ENCODE results near the gene TOR1AIP1. TPM values are rescaled to one million over a fixed set of nuclear protein-coding genes. Genes with fewer than 3 reads are reported as not detected.
A peak's percentile ranks its signal among the peaks of the same experiment; 100 is the strongest.
"Not testable (repeated sequence)": the region's sequence is repeated elsewhere in the genome, so short reads cannot be mapped to it uniquely, and the experiment has no call there.

The TOR1AIP1 gene
- total RNA-seq, 1 experiment from 2014 or later: 36.1 TPM

DNA sequence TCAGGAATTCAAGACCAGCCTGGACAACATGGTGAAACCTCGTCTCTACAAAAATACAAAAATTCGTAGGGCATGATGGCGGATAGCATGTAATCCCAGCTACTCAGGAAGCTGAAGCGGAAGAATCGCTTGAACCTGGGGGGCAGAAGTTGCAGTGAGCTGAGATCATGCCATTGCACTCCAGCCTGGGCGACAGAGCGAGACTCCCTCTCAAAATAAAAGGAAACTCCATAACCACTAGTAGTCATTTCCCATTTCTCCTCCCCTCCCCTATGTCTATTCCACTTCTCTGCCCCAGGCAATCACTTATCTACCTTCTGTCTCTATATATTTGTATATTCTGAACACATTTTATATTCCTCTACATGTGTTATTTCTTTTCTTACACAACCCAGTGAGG is 68.6 kb downstream of the TOR1AIP1 start:
- Histone ChIP-seq H3K36me3 (no peaks in the 10 kb centered on the region), H3K9me3 (replicated peaks) (no peaks in the 10 kb centered on the region), H3K4me3 (no peak overlapping the region), H3K27ac (no peak overlapping the region), H3K4me1 (no peaks in the 10 kb centered on the region), H3K27me3 (no peaks in the 10 kb centered on the region)
- no peak for DNase-seq

DNA sequence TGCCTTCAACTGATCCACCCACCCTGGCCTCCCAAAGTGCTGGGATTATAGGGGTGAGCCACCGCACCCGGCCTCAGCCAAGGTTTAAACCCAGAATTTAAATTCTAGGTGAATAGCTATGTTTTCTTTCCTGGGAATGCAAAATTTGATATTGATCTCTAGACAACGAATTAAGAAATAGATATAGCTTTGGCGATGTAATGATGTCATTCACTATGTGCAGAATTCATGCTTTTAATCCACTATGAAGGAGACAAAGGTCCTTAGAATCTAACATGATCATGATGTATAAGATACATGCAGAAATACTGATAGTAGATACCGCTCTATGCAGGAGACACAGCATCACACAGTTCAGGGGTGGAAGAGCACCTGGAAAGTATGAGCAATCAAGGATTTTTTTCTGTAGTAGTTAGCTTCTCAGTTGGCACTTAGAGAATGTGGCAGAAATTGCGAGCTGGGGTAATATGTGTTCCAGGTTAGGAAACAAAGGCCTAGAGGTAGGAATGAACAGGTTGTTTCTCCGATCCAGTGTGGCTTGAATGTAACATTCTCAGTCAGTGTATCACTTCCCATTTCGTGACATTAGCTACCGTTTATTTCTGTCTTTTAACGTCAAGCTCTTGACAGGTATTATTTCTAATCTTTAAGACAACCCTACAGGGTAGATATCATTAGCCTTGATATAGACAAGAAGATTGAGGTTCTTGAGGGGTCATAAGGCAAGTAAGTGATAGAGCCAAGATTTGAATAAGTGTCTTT is 69.5 kb downstream of the TOR1AIP1 start:
- Histone ChIP-seq H3K4me3 (no peak overlapping the region), H3K9me3 (replicated peaks) (no peaks in the 10 kb centered on the region), H3K4me1 (peaks cover 3% of the 10 kb centered on the region; the same call in 1 of the 2 replicates), H3K27me3 (no peaks in the 10 kb centered on the region), H3K36me3 (no peaks in the 10 kb centered on the region), H3K27ac (no peak overlapping the region)
- DNase-seq: no peak

DNA sequence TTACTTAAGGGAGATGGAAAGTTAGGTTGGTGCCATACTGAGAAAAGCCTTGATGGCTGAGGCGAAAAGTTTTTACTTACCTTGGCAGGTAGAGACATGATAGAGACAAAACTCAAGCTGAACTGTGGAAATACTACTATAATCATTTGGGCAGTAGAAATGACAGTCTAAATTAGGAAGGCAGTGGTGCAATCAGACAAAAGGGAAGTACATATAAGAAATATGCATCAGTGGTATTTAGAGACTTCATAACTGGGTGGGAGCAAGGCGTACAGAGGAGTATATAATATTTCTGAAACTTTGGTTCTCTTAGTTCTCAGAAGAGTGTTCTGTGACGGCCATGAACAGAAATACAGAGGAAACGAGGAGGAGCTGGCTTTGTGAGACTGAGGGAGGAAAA is 70.1 kb downstream of the TOR1AIP1 start:
- Histone ChIP-seq H3K36me3 (no peaks in the 10 kb centered on the region), H3K4me1 (peaks cover 3% of the 10 kb centered on the region), H3K4me3 (no peak overlapping the region), H3K27ac (no peak overlapping the region), H3K27me3 (no peaks in the 10 kb centered on the region), H3K9me3 (replicated peaks) (no peaks in the 10 kb centered on the region)
- no peak for DNase-seq

DNA sequence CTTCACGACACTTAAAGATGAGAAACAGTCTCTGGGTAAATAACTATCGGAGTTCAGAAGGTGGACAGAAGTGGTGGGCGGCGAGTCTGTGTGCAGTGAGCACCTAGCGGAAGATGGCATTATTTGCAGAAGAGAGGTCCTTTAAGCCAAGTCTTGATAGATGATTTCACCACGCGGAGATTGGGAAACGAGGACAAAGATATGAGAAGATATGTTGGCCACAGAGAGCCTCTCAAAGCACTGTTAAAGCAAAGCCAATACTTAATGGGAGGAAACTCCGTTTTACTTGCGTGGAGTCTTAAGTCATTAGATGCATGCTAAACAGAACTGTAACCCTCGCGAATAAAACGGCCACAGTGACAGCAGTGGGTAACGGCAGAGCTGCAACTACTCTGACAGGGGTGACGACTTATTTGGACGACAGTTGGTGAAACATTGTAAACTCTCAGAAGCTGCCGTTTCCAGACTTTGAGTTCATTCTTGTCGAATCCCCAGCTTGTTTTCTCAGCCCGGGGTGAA is 71.9 kb downstream of the TOR1AIP1 start:
- Histone ChIP-seq H3K4me3 (peak overlapping the region; percentile 89), H3K36me3 (no peaks in the 10 kb centered on the region), H3K9me3 (replicated peaks) (no peaks in the 10 kb centered on the region), H3K27me3 (no peaks in the 10 kb centered on the region), H3K4me1 (peaks cover 3% of the 10 kb centered on the region), H3K27ac (peak overlapping the region; percentile 76)
- peak; percentile 19 to 61 for DNase-seq

DNA sequence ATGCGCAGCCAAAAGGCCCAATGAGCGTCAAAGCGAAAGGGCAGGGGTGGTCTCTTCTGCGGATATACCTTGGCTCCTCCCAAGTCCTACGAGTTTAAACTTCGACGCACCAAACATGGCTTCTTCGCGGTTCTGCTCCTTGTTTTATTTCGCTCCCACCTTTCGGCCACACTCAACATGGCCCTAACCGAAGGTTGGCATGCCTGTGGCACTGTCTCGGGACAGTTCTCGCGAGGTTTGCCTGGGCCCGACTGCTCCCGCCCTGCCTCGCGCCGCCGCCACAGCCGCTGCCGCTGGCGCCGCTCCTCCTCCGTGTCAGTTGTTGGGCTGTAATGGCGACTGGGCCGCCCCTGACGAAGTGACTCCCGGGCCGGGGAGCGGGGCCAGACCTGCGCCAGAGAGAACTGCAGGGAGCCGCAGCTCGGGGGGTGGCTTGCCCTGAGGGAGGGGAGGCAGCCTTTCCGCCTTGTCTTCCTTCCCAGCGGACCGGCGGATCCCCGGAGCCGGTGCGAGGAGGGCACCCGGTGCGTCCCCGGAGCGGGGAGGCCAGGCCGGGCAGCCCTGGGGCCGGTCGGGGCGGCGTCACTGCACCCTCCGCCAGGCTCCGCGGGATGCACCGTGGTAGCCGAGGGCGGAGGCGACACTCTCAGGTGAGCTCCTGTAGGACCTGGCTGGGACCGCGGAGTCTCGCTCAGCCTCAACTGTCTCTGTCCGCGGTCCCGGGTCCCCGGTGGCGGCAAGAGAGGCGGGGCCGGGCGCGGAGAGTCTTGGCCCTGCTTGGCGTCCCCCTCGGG is 72.6 kb downstream of the TOR1AIP1 start, which contains the start of gene CEP350:
TSS of gene CEP350 (plus strand) at position 318 of the 794 bp plus-strand sequence. CDS start 31,372 bp downstream, outside the sequence.
- no peaks in the 10 kb centered on the region for H3K27me3 ChIP-seq
- DNase-seq: peak; percentile 98 to 99

DNA sequence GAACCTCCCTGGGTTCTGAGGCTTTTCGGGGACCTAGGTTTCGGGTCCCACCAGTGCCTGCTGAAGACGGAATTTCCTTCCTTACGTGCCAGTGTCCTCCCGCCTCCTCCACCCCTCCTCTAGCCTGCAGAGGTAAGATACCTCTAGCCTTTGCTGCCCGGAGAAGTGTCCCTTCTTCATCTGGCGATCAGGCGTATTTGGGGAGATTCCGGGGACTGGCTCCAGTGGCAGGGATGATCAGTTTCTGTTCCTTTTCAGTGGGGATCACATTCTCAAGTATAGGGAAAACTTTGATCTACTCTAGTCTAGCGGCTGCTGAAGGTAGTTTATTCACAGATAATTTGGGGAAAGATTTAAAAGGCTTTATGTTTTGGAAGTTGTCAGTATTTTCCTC is 73.2 kb downstream of the TOR1AIP1 start:
- H3K27ac ChIP-seq: peak overlapping the region; percentile 76
- H3K4me3 ChIP-seq: peak overlapping the region; percentile 89
- peaks cover 3% of the 10 kb centered on the region for H3K4me1 ChIP-seq
- no peaks in the 10 kb centered on the region for H3K9me3 ChIP-seq (replicated peaks)
- DNase-seq: peak in 1 of 2 experiments; percentile 47
- no peaks in the 10 kb centered on the region for H3K36me3 ChIP-seq
- no peaks in the 10 kb centered on the region for H3K27me3 ChIP-seq

More for the DNA sequence above, 72.6 kb downstream of the TOR1AIP1 start, which contains the start of gene CEP350:
- Histone ChIP-seq H3K4me1 (peaks cover 3% of the 10 kb centered on the region), H3K4me3 (peak within 1 kb of the TSS; percentile 89), H3K9me3 (replicated peaks) (no peaks in the 10 kb centered on the region), H3K27ac (peak within 1 kb of the TSS; percentile 76), H3K36me3 (no peaks in the 10 kb centered on the region)

DNA sequence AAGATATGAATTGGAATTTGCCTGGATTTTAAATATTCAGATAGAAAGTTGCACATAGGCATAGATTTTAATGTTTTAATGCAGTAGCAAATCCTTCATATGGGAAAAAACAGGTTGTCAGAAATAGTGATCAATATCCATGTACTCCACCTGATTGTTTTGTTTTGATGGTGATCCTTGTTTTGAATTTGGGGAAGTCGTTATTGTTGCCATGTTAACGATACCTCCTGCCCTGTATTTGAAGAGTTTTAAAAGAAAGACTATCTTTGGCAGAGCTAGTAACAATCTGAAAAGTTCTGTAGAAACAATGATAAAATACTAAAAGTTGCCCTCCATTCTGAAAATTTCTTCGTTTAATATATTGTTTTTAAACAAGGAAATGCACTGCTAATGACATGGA is 73.6 kb downstream of the TOR1AIP1 start:
- Histone ChIP-seq H3K27ac (no peak overlapping the region), H3K9me3 (replicated peaks) (no peaks in the 10 kb centered on the region), H3K27me3 (no peaks in the 10 kb centered on the region), H3K4me1 (peaks cover 3% of the 10 kb centered on the region), H3K36me3 (no peaks in the 10 kb centered on the region), H3K4me3 (peak overlapping the region; percentile 89)
- DNase-seq: no peak

DNA sequence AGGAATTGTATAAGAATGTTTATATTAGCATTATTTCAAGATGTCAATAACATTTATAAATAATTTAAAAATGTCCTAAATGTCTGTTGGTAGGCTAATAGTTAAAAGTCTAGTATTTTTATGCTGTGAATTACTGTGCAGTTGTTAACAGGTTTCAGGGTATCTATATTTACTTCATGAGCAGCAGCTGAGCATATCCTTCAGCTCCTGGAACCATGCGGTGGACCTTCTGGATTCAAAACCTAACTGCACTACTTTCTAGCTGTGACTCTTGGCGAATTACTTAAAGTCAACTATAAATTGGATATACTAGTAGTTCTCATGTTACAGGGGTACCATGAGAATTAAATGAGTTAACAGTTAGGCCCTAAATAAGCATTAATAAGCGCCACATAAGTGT is 76.3 kb downstream of the TOR1AIP1 start:
- Histone ChIP-seq H3K4me3 (no peak overlapping the region), H3K9me3 (replicated peaks) (no peaks in the 10 kb centered on the region), H3K4me1 (peaks cover 3% of the 10 kb centered on the region), H3K36me3 (no peaks in the 10 kb centered on the region; the same call in none of the 2 replicates), H3K27me3 (no peaks in the 10 kb centered on the region), H3K27ac (no peak overlapping the region)
- DNase-seq: no peak

DNA sequence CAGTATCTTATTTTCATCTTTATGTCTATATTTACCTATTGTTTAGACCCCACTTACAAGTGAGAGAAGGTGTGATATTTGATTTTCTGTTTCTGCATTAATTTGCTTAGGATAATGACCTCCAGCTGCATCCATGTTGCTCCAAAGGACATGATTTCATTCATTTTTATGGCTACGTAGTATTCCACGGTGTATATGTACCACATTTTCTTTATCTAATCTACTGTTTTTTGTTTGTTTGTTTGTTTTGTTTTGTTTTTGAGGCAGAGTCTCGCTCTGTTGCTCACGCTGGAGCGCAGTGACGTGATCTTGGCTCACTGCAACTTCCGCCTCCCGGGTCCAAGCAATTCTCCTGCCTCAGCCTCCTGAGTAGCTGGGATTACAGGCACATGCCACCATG is 80.1 kb downstream of the TOR1AIP1 start:
- H3K4me1 ChIP-seq; H3K27me3 ChIP-seq; H3K4me3 ChIP-seq; H3K9me3 ChIP-seq (replicated peaks); H3K36me3 ChIP-seq; H3K27ac ChIP-seq; DNase-seq: not testable (repeated sequence)

DNA sequence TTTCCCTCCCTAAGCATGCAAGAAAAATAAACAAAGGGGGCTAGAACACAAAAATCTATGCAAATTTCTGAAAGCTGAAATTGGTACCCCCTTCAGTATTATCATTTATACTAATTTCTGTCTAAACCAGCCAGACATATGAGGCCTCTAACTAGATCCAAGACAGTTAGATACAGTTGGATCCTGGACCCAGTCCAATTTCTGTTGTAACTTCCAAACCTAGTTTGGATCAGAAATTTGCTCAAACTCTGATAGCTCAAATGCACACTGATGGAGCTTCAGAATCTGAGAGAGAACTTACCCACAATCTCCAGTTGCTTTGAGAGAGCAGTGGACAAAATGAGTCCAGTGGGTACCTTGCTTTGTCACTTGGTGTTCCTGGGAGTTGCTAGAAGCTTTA is 84.5 kb downstream of the TOR1AIP1 start:
- Histone ChIP-seq H3K36me3 (no peaks in the 10 kb centered on the region; the same call in none of the 2 replicates), H3K27ac (no peak overlapping the region), H3K4me1 (no peaks in the 10 kb centered on the region), H3K4me3 (no peak overlapping the region), H3K9me3 (replicated peaks) (no peaks in the 10 kb centered on the region; the same call in 1 of the 2 replicates), H3K27me3 (no peaks in the 10 kb centered on the region)
- DNase-seq: no peak

DNA sequence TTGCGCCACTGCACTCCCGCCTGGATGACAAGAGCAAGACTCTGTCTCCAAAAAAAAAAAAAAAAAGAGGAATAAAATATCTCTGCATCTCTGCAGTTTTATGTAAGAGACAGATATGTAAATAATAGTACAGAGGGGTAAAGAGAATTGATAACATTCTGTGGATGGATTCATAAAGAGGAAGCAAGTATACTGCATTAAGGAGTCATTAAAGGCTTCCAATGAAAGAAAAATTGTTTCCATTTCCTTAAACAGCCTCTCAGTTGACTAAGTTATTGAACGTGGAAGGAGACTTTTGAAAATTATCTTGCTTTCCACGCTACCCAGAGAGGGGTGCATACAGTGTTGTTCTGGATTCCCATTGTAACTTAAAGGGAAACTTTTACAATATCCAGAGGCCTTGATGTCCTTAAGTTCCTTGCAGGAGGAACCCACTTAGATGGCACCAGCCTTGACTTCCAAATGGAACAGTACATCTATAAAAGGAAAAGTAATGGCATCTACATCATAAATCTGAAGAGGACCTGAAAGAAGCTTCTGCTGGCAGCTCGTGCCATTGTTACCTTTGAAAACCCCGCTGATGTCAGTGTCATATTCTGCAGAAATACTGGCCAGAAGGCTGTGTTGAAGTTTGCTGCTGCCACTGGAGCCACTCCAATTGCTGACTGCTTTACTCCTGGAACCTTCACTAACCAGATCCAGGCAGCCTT is 86.4 kb downstream of the TOR1AIP1 start:
- DNase-seq: no peak
- H3K27ac ChIP-seq: no peak overlapping the region
- no peak overlapping the region for H3K4me3 ChIP-seq
- no peaks in the 10 kb centered on the region for H3K4me1 ChIP-seq
- no peaks in the 10 kb centered on the region; the same call in 1 of the 2 replicates for H3K9me3 ChIP-seq (replicated peaks)
- no peaks in the 10 kb centered on the region for H3K27me3 ChIP-seq
- H3K36me3 ChIP-seq: no peaks in the 10 kb centered on the region

DNA sequence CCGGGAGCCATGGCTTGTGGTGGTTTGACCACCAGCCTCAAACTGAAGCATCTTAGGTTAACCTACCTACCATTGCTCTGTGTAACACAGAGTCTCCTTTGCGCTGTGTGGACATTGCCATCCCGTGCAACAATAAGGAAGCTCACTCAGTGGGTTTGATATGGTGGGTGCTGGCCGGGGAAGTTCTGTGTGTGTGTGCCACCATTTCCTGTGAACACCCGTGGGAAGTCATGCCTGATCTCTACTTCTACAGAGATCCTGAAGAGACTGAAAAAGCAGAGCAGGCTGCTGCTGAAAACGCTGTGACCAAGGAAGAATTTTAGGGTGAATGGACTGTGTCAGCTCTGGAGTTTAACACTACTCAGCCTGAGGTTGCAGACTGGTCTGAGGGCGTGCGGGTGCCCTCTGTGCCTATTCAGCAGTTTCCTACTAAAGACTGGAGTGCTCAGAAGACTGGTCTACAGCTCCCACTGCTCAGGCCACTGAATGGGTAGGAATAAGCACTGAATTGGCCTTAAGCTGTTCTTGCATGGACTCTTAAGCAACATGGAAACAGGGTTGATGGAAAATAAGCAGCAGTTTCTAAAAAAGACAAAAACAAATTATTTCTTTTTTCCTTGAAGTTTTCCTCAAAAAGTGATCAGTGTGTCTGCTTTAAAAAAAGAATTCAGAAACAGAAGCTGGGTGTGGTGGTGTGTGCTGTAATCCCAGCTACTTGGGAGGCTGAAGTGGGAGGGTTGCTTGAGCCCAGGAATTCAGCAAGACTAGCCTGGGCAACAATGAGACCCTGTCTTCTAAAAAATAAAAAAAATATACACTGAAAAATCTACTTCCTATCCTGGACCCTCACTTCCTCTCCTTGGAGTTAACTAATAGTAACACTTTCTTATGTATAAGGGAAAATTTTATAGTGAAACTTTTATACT is 87.2 kb downstream of the TOR1AIP1 start:
- no peaks in the 10 kb centered on the region for H3K27me3 ChIP-seq
- H3K27ac ChIP-seq: no peak overlapping the region
- peak in 1 of 2 experiments; percentile 14 for DNase-seq
- no peaks in the 10 kb centered on the region for H3K36me3 ChIP-seq
- H3K4me3 ChIP-seq: no peak overlapping the region
- H3K9me3 ChIP-seq (replicated peaks): no peaks in the 10 kb centered on the region; the same call in 1 of the 2 replicates
- no peaks in the 10 kb centered on the region for H3K4me1 ChIP-seq
